ENCODE measurements around the gene PRICKLE1.

DNA sequence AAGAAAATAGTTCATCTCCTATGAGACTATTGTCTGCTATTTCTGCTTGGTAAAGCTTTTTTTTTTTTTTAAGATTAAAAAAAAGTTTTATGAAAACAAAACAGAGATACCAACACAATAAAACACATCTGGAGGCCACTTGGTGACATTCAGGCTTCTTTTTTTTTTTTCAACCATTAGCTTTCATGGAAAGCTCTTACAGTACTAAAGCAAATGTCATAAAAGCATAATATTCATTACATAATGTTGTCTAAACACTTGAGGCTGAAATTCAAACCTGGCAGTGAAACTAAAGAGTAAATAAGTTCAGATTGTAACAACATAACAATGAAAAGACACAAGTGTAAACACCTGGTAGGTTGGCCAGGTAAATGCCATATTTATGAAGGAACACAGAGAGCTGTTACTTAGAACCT lies 14.7 kb downstream of the PRICKLE1 start:
- TF ChIP-seq, protein P1, sequence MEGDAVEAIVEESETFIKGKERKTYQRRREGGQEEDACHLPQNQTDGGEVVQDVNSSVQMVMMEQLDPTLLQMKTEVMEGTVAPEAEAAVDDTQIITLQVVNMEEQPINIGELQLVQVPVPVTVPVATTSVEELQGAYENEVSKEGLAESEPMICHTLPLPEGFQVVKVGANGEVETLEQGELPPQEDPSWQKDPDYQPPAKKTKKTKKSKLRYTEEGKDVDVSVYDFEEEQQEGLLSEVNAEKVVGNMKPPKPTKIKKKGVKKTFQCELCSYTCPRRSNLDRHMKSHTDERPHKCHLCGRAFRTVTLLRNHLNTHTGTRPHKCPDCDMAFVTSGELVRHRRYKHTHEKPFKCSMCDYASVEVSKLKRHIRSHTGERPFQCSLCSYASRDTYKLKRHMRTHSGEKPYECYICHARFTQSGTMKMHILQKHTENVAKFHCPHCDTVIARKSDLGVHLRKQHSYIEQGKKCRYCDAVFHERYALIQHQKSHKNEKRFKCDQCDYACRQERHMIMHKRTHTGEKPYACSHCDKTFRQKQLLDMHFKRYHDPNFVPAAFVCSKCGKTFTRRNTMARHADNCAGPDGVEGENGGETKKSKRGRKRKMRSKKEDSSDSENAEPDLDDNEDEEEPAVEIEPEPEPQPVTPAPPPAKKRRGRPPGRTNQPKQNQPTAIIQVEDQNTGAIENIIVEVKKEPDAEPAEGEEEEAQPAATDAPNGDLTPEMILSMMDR (conservative IDR thresholded peaks at IDR 0.05 in 1 of 2, IDR thresholded peaks at IDR 0.05 in 1 of 2; ENCODE audit: extremely low read depth in 1 of 2, insufficient read depth in 1 of 2, low read depth in 1 of 2, low read length in 2 of 2) = no peak
- no peak for TF ChIP-seq EZH2 (IDR thresholded peaks at IDR 0.05; ENCODE audit: borderline replicate concordance, low read length)
